ENCODE data around the gene MEDAG.

The MEDAG gene

DNA sequence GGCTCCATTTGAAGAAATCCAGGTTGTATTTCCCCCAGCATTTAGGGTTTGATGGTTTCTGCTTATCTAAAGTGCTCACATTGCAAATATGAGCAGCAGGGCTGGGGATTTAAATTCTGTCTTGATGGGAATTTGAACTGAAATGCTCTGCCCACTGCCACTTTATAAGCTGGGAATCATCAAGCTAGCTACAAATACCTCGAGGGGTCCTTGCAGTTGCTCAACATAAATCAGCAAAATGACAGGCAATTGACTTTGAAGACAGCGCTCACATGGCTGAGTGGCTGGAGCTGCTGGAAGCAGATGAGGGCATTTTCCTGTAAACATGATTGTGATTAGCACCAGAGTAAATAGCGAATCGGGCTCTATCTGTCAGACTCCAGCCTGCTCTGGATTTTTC is 39.4 kb upstream of the MEDAG start:
- no peaks in the 10 kb centered on the region for H3K27me3 ChIP-seq (replicated peaks; ENCODE audit: control insufficient read depth, insufficient read depth, low read length)
- peak overlapping the region; percentile 91 for H3K9ac ChIP-seq (ENCODE audit: low read length)
- H3K36me3 ChIP-seq (ENCODE audit: control insufficient read depth, insufficient read depth, low read length, severe bottlenecking), result no peaks in the 10 kb centered on the region
- peaks cover 82% of the 10 kb centered on the region for H3K4me1 ChIP-seq (ENCODE audit: control insufficient read depth, insufficient read depth, low read length)
- no peaks in the 10 kb centered on the region for H3K9me3 ChIP-seq (ENCODE audit: control insufficient read depth, low read length)
- no peak for DNase-seq (ENCODE audit: low read depth)
- H3K4me3 ChIP-seq (ENCODE audit: low read length), result no peak overlapping the region

DNA sequence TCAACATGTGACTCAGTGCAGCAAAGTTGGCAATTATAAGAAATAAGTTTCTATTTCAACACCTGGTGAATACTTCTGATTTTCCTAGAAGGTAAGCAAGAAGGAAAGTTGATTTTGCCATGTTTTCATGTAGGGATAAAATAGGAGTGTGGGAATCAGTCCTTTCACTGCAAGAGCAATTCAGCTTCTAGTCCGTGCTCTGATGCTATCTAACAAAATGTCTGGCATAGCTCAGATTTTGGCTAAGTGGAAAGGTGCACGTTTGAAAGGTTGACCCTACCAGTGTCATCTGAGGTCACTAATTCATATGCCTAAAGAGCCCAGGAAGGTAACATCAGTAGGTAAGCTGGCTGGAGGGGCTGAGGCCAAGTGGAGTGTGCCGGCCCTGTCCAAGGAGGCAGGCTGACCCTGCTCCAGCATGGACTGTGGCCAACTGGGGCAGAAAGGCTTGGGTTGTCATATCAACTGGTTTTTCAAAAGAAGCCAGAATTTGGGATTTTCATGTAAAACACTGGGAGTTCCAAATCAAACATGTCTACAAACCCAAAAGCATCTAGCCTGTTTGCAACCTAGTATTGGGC is 38.9 kb upstream of the MEDAG start:
- Histone ChIP-seq H3K27me3 (replicated peaks; ENCODE audit: control insufficient read depth, insufficient read depth, low read length) (no peaks in the 10 kb centered on the region), H3K4me3 (ENCODE audit: low read length) (no peak overlapping the region), H3K4me1 (ENCODE audit: control insufficient read depth, insufficient read depth, low read length) (peaks cover 87% of the 10 kb centered on the region), H3K9ac (ENCODE audit: low read length) (peak overlapping the region; percentile 91), H3K36me3 (ENCODE audit: control insufficient read depth, insufficient read depth, low read length, severe bottlenecking) (no peaks in the 10 kb centered on the region), H3K9me3 (ENCODE audit: control insufficient read depth, low read length) (no peaks in the 10 kb centered on the region)
- no peak for DNase-seq (ENCODE audit: low read depth)

DNA sequence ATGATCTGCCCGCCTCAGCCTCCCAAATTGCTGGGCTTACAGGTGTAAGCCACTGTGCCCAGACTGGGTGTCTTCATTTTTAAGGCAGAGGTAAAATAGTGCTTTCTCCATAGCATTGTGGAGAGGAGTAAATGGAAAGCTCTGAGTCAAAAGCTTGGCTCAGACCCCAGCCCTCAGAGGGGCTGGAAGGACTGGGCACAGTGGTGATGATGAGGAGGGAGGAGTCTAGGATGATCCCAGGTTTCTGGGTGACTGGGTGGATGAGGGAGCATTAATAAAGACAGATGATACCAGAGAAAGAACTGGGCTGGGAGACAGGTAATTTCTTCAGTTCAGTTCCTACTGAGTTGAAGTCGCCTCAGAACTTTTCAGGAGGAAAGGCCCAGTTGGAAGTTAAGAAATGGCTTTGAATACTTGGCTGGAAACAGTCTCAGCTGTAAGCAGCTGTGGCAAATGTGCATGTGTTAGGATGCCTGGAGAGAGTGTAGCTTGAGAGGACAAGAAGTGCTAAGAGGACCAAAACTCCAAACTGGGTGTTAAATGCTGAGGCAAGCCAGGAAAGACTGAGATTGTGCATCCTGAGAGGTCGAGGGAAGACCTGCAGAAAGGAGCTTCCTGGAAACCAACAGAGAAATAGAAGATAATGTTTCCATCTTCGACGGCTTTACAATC is 37.1 kb upstream of the MEDAG start:
- peak overlapping the region; percentile 66 for H3K4me3 ChIP-seq (ENCODE audit: low read length)
- peak overlapping the region; percentile 84 for H3K9ac ChIP-seq (ENCODE audit: low read length)
- H3K4me1 ChIP-seq (ENCODE audit: control insufficient read depth, insufficient read depth, low read length), result peaks cover 92% of the 10 kb centered on the region
- no peaks in the 10 kb centered on the region for H3K36me3 ChIP-seq (ENCODE audit: control insufficient read depth, insufficient read depth, low read length, severe bottlenecking)
- no peaks in the 10 kb centered on the region for H3K27me3 ChIP-seq (replicated peaks; ENCODE audit: control insufficient read depth, insufficient read depth, low read length)
- DNase-seq (ENCODE audit: low read depth), result no peak
- H3K9me3 ChIP-seq (ENCODE audit: control insufficient read depth, low read length), result no peaks in the 10 kb centered on the region

DNA sequence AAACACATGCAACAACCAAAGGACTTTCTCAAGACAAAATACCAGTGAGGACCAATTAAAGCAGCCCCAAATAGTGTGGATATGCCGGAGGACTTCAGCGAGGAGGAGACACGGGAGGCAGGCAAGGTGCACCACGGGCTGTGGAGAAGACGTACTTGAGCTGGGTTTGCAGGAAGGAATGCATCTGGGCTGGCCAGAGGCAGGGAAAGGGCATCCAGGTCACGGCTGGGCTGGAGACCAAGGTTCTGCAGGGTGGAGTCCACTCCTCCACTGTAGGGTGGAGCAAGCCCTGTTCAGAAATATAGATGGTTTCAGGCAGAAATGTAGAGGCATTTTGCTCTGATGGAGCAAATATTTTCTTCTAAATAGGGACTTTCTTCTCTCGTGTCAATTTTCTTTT is 36.6 kb upstream of the MEDAG start:
- Histone ChIP-seq H3K4me1 (ENCODE audit: control insufficient read depth, insufficient read depth, low read length) (peaks cover 92% of the 10 kb centered on the region), H3K9ac (ENCODE audit: low read length) (peak overlapping the region; percentile 84), H3K36me3 (ENCODE audit: control insufficient read depth, insufficient read depth, low read length, severe bottlenecking) (no peaks in the 10 kb centered on the region), H3K9me3 (ENCODE audit: control insufficient read depth, low read length) (no peaks in the 10 kb centered on the region), H3K4me3 (ENCODE audit: low read length) (peak overlapping the region; percentile 66), H3K27me3 (replicated peaks; ENCODE audit: control insufficient read depth, insufficient read depth, low read length) (no peaks in the 10 kb centered on the region)
- DNase-seq (ENCODE audit: low read depth), result peak; percentile 28

DNA sequence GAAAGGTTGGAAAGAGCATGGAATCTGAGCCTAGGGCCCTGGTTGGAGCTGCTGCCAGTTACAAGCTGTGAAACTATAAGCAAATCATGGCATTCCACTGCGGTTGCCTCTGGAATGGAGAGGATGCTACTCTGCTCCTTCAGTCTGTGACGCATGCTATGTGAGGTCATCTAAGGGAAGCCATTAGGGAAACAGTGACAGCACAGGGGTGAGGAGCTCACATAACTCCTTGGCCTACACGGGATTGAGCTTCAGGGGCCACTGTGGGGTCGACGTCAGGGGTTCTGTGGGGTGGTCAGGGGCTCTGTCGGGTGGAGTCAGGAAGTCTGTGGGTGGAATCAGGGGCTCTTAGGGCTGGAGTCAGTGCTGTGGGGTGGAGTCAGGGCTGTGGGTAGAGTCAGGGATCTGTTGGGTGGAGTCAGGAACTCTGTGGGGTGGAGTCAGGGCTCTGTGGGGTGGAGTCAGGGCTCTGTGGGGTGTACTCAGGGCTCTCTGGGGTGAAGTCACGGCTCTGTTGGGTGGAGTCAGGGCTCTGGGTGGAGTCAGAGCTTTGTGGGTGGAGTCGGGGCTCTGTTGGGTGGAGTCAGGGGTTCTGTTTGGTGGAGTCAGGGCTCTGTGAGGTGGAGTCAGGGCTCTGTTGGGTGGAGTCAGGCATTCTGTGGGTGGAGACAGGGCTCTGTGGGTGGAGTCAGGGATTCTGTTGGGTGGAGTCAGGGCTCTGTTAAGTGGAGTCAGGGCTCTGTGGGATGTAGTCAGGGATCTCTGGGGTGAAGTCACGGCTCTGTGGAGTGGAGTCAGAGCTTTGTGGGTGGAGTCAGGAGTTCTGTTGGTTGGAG is 35.8 kb upstream of the MEDAG start:
- peak; percentile 95 for DNase-seq (ENCODE audit: low read depth)

DNA sequence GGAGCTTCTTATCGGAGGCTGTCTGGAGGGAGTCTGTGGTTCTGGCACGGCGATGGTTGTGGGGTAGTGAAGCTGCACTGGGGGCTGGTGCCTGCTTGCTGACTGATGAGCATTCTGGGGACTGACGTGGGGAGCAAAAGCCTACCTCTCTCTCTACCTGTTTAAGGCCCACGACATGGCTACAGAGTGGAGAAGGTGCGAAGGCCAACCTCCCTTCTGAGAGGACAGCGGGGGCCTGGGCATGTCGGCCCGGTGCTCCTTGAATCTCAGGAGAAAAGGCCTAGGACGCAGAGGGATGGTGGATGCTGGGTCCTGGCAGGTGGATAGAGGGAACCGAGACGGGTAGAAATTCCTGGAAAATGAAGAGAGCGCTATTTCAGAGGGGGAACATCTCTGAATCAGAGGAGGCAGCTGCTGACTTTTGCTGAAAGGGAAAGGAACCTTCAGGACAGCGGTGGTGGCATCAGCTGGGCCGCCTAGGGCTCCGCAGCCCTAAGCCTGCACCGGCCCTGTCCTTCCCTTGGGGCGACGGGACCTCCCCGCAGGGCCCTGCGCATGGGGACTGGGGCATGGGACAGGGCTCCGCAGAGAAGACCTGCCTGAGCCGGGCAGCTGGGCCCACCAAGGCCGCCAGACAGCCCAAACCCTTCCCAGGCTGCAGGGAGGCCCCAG is 35.0 kb upstream of the MEDAG start:
- Histone ChIP-seq H3K4me1 (ENCODE audit: control insufficient read depth, insufficient read depth, low read length) (peaks cover 82% of the 10 kb centered on the region), H3K9me3 (ENCODE audit: control insufficient read depth, low read length) (no peaks in the 10 kb centered on the region), H3K9ac (ENCODE audit: low read length) (peak overlapping the region; percentile 55), H3K36me3 (ENCODE audit: control insufficient read depth, insufficient read depth, low read length, severe bottlenecking) (no peaks in the 10 kb centered on the region), H3K27me3 (replicated peaks; ENCODE audit: control insufficient read depth, insufficient read depth, low read length) (no peaks in the 10 kb centered on the region), H3K4me3 (ENCODE audit: low read length) (peak overlapping the region; percentile 55)
- DNase-seq (ENCODE audit: low read depth), result no peak

More for the DNA sequence above, 35.8 kb upstream of the MEDAG start:
- H3K4me3 ChIP-seq (ENCODE audit: low read length), result peak overlapping the region; percentile 66
- no peaks in the 10 kb centered on the region for H3K9me3 ChIP-seq (ENCODE audit: control insufficient read depth, low read length)
- H3K36me3 ChIP-seq (ENCODE audit: control insufficient read depth, insufficient read depth, low read length, severe bottlenecking), result no peaks in the 10 kb centered on the region
- H3K27me3 ChIP-seq (replicated peaks; ENCODE audit: control insufficient read depth, insufficient read depth, low read length), result no peaks in the 10 kb centered on the region
- peak overlapping the region; percentile 84 for H3K9ac ChIP-seq (ENCODE audit: low read length)
- peaks cover 90% of the 10 kb centered on the region for H3K4me1 ChIP-seq (ENCODE audit: control insufficient read depth, insufficient read depth, low read length)

DNA sequence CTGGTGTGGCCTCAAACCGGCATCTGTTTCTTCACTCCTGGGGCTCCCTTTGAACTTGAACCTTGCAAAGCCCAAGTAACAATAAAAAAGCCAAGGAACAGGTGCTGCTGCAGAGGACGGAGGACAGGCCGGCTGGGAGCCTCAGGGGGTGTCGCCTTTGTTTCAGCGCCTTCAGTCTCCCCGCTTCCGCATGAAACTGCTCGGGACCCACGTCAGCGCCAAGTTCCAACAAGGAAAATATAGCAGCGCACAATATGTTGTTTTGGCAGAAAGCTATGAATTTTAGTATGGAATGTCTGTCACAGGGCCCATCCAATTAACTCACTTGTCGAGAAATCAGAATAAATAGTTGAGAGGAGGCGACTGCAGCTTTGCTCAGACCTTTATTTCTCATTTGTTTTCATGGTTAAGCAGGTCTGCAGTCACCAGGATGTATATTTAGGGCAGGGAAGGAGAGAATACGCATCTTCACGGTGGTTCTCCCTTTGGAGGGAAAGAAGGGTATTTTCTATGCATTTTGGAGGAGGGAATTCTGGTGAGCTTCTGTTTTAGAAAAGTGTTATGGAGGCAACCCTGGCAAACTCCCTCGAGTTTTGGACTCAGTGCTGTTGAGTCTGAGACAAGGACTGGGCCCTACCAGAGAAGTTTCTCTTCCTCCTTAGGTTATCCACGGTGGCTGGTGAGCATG is 34.3 kb upstream of the MEDAG start:
- no peak for DNase-seq (ENCODE audit: low read depth)
- H3K4me1 ChIP-seq (ENCODE audit: control insufficient read depth, insufficient read depth, low read length), result peaks cover 75% of the 10 kb centered on the region

DNA sequence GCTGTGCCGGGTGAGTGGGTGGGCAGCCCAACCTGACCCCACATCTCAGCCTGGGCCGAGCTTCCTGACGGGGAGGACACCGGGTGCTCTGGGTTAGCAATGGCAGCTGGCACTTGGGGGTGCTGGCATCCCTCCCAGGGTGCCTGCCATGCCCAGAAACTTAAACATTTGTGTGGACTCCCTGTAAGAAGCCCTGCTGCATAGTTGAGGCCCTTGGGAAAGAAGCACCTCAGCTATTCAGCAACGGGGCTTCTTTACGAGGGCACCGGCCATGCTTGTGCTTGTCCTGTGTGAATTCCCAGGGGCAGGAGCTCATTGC is 33.8 kb upstream of the MEDAG start:
- DNase-seq (ENCODE audit: low read depth), result no peak
- Histone ChIP-seq H3K27me3 (replicated peaks; ENCODE audit: control insufficient read depth, insufficient read depth, low read length) (no peaks in the 10 kb centered on the region), H3K9ac (ENCODE audit: low read length) (peak overlapping the region; percentile 59), H3K36me3 (ENCODE audit: control insufficient read depth, insufficient read depth, low read length, severe bottlenecking) (no peaks in the 10 kb centered on the region), H3K9me3 (ENCODE audit: control insufficient read depth, low read length) (no peaks in the 10 kb centered on the region), H3K4me1 (ENCODE audit: control insufficient read depth, insufficient read depth, low read length) (peaks cover 72% of the 10 kb centered on the region), H3K4me3 (ENCODE audit: low read length) (peak overlapping the region; percentile 66)

More for the DNA sequence above, 34.3 kb upstream of the MEDAG start:
- Histone ChIP-seq H3K9me3 (ENCODE audit: control insufficient read depth, low read length) (no peaks in the 10 kb centered on the region), H3K4me3 (ENCODE audit: low read length) (peak overlapping the region; percentile 66), H3K9ac (ENCODE audit: low read length) (peak overlapping the region; percentile 59), H3K36me3 (ENCODE audit: control insufficient read depth, insufficient read depth, low read length, severe bottlenecking) (no peaks in the 10 kb centered on the region), H3K27me3 (replicated peaks; ENCODE audit: control insufficient read depth, insufficient read depth, low read length) (no peaks in the 10 kb centered on the region)

DNA sequence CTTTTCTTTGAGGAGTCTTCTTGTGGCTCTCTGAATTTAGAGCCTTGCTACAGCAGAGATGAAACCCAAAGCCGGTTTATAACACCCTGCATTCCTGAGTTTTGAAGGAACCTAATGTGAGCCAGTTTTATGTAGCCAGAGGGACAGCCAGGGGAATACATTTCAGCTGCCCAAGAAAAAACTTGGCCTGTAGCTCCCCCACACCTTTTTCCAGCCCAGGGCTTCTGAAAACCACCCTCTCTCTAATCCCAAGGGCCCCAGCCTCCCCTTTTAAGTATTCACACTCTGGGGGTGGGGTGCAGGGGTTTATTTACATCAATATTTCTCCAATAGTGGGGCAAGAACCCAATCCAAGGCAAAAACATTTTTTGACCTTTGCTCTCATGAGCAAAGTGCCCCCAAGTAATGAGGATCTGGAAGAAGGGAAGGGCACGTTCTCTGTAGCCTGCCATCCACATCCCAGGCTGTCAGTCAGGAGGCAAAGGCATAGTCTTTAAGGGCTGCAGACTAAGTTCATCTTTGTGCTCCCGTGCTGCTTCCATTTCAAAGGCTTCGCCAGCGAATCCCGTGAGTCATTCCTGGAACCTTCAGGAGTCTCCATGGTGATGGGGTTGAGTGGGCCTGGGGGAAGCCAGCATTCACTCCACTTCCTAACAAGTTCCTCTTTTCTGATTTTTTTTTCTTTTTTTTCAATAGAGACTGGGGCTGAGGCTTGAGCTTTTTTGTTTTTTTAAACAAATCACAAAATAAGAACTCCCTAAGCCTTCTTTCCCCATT is 33.2 kb upstream of the MEDAG start:
- Histone ChIP-seq H3K9me3 (ENCODE audit: control insufficient read depth, low read length) (no peaks in the 10 kb centered on the region), H3K4me3 (ENCODE audit: low read length) (peak overlapping the region; percentile 66), H3K9ac (ENCODE audit: low read length) (peak overlapping the region; percentile 59), H3K36me3 (ENCODE audit: control insufficient read depth, insufficient read depth, low read length, severe bottlenecking) (no peaks in the 10 kb centered on the region), H3K4me1 (ENCODE audit: control insufficient read depth, insufficient read depth, low read length) (peaks cover 71% of the 10 kb centered on the region), H3K27me3 (replicated peaks; ENCODE audit: control insufficient read depth, insufficient read depth, low read length) (no peaks in the 10 kb centered on the region)
- DNase-seq (ENCODE audit: low read depth), result peak; percentile 80

DNA sequence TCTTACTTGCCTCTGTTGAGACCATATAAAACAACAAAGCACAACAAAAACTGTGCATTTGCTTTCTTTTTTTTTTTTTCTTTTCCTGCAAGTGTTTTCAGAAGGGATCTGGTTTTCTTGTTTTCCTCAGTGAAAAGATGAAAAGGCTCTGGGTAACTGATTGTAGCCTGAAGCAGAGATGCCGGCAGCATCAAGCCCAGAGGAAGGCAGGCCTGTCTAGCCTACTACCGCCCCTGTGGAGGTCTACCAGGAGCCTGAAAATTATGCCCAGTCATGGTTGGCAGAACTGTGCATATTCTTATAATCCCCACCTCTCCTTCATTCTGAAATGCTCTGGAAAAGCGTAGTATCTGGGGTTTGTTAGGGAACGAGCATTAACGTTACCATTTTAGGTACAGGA is 32.6 kb upstream of the MEDAG start:
- Histone ChIP-seq H3K9me3 (ENCODE audit: control insufficient read depth, low read length) (no peaks in the 10 kb centered on the region), H3K4me1 (ENCODE audit: control insufficient read depth, insufficient read depth, low read length) (peaks cover 64% of the 10 kb centered on the region)
- DNase-seq (ENCODE audit: low read depth), result peak; percentile 36

More for the DNA sequence above, 32.6 kb upstream of the MEDAG start:
- Histone ChIP-seq H3K4me3 (ENCODE audit: low read length) (peak overlapping the region; percentile 66), H3K36me3 (ENCODE audit: control insufficient read depth, insufficient read depth, low read length, severe bottlenecking) (no peaks in the 10 kb centered on the region), H3K9ac (ENCODE audit: low read length) (peak overlapping the region; percentile 59), H3K27me3 (replicated peaks; ENCODE audit: control insufficient read depth, insufficient read depth, low read length) (no peaks in the 10 kb centered on the region)

Measured in adipocyte (in vitro differentiated cells).